Transverse colon (tissue), 3 donors: ENCODE measurements around the gene VPS13D.

Experiments used
- EP300 ChIP-seq: sonication (generic); formaldehyde crosslinking; IDR thresholded peaks from one replicate; pipeline ENCODE4 v1.6.1; 2017; ENCODE audit warnings: antibody characterized with exemption, low read depth
- POLR2A ChIP-seq: fragments of 450-650 bp; IDR thresholded peaks from one replicate; pipeline ENCODE4 v1.6.1; 2016; ENCODE audit warnings: antibody characterized with exemption, mild to moderate bottlenecking, moderate library complexity
- TF ChIP-seq, protein P1 (sequence below), 5 experiments: fragments of 200-600 bp in 3 of 5; fragments of 450-650 bp in 2 of 5; sonication (generic) in 3 of 5; IDR thresholded peaks; 1 replicate in 2 of 5; 2 replicates in 3 of 5; pipeline ENCODE4 v1.5.1; 2016 to 2017; ENCODE audit warnings: antibody characterized with exemption in 5 of 5, inconsistent platforms in 3 of 5, mild to moderate bottlenecking in 2 of 5, moderate library complexity in 1 of 5

DNA sequence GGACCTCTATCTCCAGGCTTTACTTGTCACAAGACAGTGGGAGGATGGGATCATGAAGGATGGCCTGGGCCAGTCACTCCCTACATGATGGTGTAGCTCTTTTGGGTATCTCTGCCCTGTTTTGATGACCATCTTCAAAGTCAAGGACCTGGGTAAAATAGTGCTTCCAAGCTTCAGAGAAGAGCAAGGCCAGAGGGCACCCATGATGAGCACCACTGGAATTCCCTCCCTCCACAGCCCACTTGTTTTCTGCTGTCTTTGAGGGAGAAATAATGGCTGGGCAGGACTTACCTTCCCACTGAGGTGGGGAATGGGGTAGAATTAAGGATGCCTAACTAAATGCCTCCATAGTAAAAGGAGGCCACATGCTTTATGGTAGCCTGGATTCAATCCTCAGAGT is 222.4 kb downstream of the VPS13D start:
- TF ChIP-seq, protein P1, sequence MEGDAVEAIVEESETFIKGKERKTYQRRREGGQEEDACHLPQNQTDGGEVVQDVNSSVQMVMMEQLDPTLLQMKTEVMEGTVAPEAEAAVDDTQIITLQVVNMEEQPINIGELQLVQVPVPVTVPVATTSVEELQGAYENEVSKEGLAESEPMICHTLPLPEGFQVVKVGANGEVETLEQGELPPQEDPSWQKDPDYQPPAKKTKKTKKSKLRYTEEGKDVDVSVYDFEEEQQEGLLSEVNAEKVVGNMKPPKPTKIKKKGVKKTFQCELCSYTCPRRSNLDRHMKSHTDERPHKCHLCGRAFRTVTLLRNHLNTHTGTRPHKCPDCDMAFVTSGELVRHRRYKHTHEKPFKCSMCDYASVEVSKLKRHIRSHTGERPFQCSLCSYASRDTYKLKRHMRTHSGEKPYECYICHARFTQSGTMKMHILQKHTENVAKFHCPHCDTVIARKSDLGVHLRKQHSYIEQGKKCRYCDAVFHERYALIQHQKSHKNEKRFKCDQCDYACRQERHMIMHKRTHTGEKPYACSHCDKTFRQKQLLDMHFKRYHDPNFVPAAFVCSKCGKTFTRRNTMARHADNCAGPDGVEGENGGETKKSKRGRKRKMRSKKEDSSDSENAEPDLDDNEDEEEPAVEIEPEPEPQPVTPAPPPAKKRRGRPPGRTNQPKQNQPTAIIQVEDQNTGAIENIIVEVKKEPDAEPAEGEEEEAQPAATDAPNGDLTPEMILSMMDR (IDR thresholded peaks at IDR 0.05), result no peak
- TF ChIP-seq EP300 (no peak), POLR2A (no peak)
